NCI-H526 treated with DMSO at 0.1 percent for 48 hours (cell line): ENCODE results near the gene SCAMP4.

Experiments used
- DNase-seq: peaks from one replicate; lab custom pipeline; 2025; lab: John Stamatoyannopoulos, UW

SCAMP4 gene

DNA sequence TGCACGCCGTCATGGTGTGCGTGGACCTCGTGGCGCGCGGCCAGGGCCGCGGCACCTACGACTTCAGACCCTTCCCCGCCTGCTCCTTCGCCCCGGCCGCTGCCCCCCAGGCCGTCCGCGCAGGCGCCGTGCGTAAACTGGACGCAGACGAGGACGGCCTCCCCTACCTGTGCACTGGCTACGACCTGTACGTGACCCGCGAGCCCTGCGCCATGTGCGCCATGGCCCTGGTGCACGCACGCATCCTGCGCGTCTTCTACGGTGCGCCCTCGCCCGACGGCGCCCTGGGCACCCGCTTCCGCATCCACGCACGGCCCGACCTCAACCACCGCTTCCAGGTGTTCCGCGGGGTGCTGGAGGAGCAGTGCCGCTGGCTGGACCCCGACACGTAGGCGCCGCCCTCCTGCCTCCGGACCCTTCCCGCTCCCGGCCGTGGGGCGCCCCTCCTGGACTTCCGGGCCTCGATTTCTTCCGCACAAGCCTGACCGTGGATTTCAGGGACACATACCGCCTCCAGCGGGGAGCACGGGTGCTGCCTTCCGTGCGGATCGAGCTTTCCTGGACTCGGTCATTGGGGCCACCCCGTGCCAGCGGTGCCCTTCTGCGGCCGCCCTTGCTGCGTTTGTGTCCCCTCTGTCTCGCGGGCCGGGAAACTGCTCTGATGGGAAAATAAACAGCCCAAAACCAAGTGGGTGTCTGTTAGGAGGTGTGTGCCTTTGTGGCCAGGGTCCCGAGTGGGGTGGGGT is 7.7 kb downstream of the SCAMP4 start:
- no peak for DNase-seq

DNA sequence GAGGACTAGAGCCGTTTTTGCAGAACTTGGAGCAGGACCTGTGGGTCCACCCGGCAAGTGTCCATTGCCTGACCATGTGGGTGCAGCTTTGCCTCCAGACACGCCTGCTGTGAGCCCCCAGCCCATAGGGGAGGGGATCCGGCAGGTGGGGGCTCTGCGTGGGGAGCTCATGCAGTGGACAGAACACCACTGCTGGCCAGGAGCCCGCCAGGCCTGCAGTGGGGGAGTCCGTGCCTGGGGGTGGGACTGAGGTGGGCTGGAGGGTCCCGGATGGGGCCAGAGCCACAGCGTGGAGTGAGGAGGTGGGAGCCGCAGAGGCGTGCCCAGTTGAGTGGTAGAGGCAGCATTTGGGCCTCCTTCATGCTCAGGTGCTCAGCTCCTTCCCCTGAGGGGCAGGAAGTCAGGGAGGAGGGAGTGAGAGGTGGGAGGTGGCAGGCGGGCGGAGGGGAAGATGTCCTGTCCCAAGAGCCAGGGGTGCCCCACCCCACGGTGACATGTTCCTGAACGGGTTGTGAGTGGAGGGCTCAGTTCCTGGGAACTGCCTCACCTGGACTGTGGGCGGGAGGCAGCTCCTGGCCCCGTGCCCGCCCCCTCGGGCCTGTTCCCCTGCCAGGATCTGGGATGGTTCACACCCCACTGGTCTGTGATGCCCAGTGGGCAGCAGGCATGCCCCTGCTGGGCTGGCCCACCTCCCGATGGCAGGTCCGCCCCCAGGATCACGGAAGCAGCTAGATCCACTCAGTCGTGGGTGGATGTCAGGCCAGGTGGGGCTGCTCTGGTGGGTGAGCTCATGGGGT is 8.8 kb downstream of the SCAMP4 start:
- DNase-seq, result no peak

DNA sequence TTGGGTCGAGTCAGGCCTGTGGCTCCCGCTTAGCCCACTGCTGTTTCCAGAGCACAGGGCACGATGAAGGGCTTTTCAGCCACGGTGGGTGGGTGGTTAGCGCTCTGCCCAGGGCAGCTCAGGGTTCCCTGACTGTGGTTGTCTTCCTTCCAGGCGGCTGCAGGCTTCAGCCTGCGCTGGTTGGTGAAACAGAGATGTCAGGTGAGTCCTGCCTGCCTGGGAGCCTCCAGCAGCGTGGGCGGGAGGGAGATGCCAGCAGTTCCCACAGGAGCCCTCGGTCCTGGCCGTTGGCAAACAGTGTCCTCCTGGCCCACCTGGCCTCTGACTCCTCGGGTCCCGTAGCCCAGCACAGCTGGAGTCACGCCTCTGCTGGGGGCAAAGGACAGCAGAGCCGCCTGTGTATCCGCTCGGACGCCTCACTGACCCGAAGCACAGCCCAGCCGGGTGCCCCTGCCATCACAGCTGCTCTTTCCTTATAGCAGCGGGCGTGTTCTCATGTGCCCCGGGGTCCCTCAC is 9.7 kb downstream of the SCAMP4 start:
- no peak for DNase-seq

DNA sequence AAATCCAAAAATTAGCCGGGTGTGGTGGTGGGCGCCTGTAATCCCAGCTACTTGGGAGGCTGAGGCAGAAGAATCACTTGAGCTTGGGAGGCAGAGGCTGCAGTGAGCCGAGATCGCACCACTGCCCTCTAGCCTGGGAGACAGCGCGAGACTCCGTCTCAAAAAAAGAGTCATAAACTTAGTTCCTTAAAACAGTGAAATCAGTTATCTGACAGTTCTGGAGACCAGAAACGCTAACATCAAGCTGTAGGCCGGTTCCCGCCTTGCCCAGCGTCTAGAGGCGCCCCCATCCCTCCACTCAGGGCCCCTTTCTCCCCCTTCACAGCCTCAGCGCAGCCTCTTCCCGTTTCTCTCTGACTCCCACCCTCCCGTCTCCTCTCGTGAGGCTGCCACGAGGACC is 11.9 kb downstream of the SCAMP4 start:
- DNase-seq, result no peak

DNA sequence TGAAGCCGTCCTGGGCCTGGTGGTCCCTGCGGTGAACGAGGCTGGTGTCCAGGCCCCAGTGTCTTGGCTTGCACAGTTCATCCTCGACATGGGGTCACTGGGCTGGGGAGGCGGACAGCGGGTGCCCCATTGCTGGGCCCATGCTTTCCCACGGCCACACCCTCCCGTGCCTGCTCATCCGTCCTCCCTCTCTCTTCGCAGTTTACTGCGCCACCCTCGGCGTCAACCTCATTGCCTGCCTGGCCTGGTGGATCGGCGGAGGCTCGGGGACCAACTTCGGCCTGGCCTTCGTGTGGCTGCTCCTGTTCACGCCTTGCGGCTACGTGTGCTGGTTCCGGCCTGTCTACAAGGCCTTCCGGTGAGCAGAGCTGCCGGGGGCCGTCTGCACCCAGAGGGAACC is 12.7 kb downstream of the SCAMP4 start:
- DNase-seq, result no peak

DNA sequence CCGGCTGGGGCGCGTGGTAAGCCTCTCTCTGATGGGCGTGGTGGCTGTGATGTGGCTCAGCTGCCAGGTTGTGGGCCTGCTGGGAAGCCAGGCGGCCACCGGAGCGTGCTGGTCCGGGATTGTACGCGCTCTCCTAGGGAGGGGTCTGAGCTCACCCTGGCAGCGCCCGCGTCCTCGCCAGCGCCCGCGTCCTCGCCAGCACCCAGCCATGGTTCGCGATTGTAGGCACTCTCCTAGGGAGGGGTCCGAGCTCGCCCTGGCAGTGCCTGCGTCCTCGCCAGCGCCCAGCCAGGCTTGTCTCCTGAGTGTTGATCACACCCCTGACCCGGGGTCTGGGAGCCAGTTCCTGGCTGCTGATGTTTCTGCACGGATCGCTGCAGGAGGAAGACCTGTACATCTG is 13.8 kb downstream of the SCAMP4 start:
- no peak for DNase-seq

DNA sequence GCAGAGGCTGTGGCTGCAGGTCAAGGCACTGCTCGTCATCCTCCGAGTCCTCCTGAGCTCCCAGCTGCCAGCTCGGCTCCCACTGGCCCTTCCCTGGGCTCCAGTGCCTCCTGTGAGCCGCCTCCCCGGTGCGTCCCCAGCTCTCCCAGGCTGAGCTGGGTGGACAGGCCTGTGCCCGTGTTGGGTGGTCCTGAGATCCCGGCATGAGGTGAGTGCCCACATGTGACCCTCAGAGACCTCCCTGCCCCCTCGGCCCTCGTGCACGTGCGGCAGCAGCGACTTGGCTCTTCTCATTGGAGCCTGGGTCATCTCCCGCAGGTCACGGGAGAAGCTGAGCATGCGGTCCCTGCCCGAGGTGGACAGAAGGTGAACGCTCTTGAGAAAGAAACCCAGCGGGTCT is 15.4 kb downstream of the SCAMP4 start:
- no peak for DNase-seq

DNA sequence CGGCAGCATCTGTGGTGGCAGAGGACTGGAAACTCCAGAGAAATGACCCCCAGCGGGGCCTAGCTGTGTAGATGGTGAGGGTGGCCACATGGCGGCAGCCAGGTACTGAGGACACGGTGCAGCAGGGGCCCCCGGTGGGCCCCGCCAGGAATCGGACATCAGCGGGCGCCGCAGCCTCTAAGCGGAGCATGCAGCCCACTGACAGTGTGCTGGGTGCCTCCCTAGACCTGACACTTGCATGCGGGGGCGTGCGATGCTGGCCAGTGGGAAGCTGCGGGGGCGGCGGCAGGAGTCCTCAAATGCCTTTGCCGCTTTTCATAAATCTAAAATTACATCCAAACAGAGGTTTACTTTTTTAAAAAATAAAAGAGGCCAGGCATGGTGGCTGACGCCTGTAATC is 16.1 kb downstream of the SCAMP4 start:
- DNase-seq, result no peak

DNA sequence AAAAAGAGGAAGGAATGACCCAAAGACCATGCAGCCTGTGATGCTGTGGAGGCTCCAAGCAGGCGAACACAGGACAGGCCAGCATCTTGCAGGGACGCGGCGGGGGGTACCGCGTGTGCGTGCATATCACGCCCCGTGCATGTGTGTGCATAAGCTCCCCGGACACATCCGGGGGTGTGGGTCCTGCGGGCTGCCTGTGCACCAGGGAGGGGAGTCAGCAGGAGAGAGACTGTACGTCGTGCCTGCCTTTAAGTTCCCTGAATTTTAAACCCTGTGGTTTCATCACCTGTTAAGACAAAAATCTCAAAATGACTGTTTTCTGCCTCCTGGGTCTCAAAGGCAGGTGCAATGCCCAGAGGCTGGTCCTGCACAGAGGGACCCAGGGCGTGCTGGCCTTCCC is 16.6 kb downstream of the SCAMP4 start:
- DNase-seq, result no peak

DNA sequence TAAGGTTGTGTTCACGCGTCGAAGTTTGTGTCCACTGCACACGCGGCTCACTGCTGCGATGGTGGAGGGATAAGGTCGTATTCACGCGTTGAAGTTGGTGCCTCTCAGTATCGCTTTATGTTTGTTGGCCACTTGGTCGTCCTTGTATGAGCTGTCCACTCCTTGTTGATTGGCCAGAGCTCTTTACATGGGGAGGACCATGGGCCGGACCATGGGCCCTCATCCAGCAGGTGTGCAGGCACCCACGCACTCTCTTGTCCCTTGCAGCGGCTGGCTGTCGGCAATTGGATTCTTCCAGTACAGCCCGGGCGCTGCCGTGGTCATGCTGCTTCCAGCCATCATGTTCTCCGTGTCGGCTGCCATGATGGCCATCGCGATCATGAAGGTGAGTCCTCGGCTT is 17.6 kb downstream of the SCAMP4 start:
- DNase-seq, result no peak

DNA sequence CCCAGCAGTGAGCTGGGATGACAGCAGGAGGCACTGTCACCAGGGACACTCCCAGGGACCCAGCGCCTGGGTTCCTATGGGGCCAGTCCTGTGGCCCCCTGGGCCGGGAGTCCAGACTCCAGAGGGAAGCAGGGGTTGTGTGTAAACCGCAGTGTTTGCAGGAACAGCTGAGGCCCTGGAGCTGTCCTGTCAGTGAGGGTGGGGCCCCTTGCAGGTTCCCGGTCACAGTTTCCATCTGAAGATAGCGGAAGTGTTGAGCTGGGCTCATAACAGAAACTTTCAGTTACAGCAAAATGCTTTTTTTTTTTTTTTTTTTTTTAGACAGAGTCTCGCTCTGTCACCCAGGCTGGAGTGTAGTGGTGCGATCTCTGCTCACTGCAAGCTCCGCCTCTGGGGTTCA is 18.1 kb downstream of the SCAMP4 start:
- no peak for DNase-seq

DNA sequence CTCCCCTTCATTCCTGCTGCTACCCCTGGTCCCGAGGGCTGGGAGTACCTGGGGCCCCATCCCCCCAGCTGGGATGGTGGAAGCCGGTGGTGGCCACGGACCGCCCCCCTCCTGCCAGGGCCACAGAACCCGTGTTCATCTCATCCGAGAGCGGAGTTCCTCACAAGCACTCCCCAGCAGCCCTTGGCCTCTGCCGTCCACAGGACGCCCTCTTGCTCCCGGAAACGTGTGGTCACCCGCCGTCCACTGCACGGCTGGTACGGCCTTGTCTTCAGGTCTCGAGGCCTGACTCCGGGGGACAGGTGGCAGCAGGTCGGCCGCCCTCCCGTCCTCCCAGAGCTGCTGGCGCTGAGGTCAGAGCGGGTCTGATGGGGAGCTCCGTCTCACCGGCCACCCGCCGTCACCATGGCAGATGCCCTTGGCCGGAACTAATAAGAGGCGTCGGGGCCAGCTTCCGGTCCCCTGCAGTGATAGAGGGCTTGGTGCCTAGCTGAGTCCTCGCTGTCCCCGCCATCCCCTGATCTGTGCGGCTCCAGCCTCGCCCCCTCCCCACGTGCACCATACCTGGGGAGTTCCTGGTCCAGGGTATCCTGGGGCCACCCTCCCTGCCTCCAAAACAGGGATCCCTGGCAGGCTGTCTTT is 19.2 kb downstream of the SCAMP4 start:
- DNase-seq, result no peak

DNA sequence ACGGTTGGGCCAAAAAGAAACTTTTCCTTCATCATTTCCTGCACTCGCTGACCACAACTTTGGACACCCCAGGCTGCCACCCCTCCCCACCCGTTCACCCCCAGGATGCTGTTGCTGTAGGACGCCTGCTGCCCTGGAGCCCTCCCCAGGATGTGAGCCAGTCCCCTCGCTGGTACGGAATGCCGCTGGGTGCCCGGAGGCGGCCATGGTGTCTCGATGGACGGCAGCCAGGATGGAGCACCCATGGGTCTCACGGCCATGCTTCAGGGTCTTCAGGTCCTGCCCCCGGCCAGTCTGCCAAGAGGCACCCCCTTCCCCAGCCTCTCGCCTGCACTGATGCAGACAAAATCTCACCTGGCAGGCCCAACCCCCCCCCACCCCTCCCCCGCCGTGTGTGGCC is 20.3 kb downstream of the SCAMP4 start:
- DNase-seq, result no peak

DNA sequence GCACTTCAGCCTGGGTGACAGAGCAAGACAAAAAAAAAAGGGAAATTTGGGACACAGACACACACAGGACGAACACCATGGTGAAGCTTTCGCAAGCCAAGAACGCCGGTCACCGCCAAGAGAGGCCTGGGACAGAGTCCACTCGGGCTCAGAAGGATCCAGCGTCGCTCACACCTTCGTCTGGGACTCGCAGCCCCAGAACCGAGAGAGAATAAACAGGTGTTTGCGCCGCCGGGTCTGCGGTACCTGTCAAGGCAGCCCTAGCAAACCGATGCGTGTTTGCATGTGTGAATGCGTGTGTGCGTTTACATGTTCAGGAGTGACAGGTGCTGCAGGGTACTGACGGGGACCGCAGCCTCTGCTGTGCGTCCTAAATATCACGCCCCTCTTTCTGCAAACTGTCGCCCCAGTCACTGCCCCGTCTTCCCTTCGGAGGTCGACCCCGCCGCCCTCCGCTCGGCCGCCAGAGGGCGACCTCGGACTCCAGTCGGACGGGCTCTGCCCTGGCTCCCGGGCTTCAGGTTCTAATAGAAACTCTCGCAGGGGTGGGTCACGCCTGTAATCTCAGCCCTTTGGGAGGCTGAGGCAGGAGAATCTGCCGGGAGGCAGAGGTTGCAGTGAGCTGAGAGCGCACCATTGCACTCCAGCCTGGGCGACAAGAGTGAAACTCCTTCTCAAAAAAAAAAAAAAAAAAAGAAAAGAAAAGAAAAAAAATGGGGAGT is 24.0 kb downstream of the SCAMP4 start:
- DNase-seq, result peak; percentile 22

DNA sequence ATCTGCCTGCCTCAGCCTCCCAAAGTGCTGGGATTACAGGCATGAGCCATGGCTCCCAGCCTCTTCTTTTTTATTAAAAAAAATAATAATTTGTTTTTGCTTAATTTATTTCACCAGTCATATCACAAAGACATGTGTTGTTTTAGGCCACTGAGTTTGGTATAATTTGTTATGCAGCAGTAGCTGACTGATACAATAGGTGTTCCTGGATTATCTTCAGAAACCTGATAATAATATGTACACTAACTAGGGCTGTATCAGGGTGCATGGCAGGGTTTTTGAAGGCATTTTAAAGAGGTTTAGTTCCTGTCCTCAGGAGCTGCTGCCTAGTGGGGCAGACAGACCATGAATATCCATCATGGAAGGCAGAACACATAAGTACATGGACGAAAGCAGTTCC is 26.2 kb downstream of the SCAMP4 start:
- no peak for DNase-seq

DNA sequence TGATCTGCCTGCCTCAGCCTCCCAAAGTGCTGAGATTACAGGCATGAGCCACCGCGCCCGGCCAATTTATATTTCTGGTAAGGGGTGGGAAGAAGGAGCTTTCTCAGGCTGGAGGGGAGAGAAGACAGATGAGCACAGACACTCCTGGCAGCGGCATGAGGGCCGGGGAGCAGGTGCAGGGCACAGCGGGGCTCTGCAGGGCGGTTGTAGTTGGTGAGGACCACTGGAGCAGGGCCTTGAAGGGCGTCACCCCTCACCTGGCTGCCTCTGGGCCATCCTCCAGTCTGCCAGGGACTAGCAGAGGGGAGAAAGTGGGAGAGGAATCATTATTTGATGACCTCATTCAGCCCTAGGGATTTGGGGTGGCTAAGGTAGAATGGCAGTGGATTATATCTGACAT is 27.2 kb downstream of the SCAMP4 start:
- DNase-seq, result no peak

DNA sequence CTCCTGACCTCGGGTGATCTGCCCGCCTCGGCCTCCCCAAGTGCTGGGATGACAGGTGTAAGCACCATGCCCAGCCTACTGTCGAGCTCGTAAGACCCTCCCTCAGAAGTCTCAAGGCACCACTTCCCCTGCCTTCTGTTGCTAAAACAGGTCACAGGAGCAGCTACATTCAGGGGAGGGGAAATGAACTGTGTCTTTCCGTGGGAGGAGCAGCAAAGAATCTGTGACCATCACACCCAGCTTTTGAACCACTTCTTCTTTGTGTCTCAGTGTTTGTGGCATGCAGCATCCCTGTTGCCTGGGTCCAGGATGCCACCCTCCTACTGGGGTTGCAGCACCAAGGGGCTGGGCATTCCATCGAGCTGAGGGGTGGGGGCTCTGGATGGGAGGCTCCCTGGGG is 28.0 kb downstream of the SCAMP4 start:
- no peak for DNase-seq

DNA sequence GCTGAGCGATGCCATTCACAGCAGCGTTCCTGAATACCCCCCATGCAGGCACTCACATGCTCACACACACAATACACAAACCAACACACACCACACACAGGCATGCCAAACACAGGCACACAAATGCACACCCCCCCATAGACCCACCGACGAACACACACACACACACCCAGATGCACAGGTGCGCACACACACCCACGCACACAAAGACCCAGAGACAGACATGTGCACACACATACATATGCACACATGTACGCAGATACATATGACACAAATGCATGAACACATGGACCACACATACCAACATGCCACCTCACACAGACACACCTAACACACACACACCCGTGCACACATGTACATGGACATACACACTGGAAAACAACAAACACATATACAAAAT is 28.7 kb downstream of the SCAMP4 start:
- DNase-seq, result no peak

DNA sequence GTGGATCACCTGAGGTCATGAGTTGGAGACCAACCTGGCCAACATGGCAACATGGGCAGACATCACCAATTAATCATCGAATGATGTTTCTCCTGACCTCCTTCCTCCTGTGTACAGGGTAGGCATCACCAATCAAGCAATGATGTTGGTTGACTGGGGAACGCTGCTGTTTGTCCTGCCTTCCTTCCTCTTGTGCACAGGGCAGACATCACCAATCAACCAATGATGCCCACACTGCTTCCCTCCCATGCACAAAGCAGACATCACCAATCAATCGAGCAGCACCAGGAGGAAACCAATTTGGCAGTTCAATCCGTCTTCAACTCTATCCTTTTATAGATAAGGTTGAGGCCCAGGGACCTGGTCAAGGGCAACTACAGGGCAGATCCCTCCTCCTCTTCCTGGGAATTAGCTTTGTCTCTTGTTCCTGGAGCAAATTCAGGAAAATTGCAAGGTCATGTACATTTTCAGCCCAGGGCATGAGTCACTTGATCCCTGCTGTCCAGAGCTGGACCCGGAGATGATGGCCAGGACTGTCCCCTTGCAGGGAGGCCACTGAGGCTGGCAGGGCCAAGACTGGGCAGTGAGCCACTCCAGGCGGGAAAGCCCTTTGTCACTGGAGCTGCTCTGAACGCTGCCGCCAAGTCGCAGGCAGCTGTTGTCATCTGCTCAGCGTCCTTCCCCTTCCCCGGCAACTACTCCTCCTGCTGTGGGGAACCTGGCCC is 30.4 kb downstream of the SCAMP4 start:
- peak; percentile 5 for DNase-seq

DNA sequence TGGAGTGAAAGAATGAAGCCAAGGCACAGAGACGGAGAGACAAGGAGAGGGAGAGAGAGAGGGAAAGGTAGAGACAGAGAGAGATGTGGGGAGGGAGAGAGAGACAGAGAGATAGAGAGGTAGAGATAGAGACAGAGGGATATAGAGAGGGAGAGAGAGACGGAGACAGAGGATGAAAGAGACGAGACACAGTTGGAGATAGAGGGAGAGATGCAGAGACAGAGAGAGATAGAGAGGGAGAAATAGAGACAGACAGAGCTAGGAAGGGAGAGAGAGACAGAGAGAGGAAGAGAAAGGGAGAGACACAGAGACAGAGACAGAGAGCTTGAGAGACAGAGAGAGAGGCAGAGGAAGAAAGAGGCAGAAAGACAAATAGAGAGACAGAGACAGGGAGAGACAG is 31.2 kb downstream of the SCAMP4 start:
- DNase-seq, result no peak

DNA sequence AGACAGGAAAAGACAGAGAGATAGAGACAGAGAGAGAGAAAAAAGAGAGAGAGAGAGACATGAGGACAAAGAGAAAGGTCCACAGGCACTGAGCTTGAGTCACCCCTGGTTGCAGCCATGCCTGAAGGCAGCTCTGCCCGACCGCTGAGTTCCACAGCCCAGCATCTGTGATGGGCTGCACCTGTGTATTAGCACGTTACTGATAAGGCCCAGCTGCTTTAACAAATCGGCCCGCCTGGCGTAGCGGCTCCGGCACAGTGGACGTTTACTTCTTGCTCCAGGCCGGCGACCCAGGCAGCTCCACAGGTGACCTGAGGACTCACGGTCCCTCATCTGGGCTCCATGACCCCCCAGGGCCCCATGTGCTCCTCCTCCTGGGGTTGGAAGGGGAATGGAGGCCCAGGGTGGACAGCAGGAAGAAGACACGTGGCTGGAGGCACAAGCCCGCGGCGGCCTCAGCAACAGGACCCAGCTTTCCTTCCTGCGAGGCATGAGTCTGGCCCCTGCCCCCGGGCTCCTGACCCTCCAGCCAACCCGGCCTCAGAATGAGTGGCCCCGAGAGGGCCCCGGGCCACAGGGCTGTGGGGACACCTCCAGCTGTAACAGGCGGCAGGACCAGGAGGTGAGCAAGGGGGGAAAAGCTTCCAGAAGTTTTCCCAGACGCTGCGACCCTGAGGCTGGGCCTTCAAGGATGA is 31.9 kb downstream of the SCAMP4 start:
- DNase-seq, result no peak
